COLO829 (cell line): ENCODE results near the gene CARD9.
"Not testable (repeated sequence)": the region's sequence is repeated elsewhere in the genome, so short reads cannot be mapped to it uniquely, and the experiment has no call there.

Experiments used
- DNase-seq: peaks from one replicate; pipeline ENCODE4 v3.0.0; 2012; ENCODE audit warnings: low spot score

Gene CARD9

GRCh38 chr9:136322756-136323330 lies 50.6 kb downstream of the CARD9 start:
- DNase-seq: no peak

- DNase-seq: no peak
Observed at GRCh38 chr9:136321561-136321960, 51.9 kb downstream of the CARD9 start.

GRCh38 chr9:136320972-136321371 lies 52.5 kb downstream of the CARD9 start:
- DNase-seq: not testable (repeated sequence)

- not testable (repeated sequence) for DNase-seq
Observed at GRCh38 chr9:136319955-136320354, 53.5 kb downstream of the CARD9 start.

GRCh38 chr9:136319244-136319643 lies 54.2 kb downstream of the CARD9 start:
- not testable (repeated sequence) for DNase-seq

- no peak for DNase-seq
Observed at GRCh38 chr9:136318776-136319241, 54.7 kb downstream of the CARD9 start.

GRCh38 chr9:136318111-136318775 lies 55.2 kb downstream of the CARD9 start:
- no peak for DNase-seq

- DNase-seq: no peak
Observed at GRCh38 chr9:136317695-136318094, 55.8 kb downstream of the CARD9 start.

GRCh38 chr9:136316896-136317676 lies 56.4 kb downstream of the CARD9 start:
- no peak for DNase-seq

GRCh38 chr9:136316271-136316751 lies 57.2 kb downstream of the CARD9 start:
- DNase-seq: no peak

GRCh38 chr9:136314944-136315343 lies 58.5 kb downstream of the CARD9 start:
- no peak for DNase-seq

GRCh38 chr9:136314056-136314416 lies 59.4 kb downstream of the CARD9 start:
- DNase-seq: no peak
